Activated CD8-positive, alpha-beta memory T cell treated with anti-CD3 and anti-CD28 coated beads, Interleukin-2, amount 50 U/mL, for 48 hours (primary cell): ENCODE measurements around the gene BDH1.
"Not testable (repeated sequence)": the region's sequence is repeated elsewhere in the genome, so short reads cannot be mapped to it uniquely, and the experiment has no call there.

Source experiments
- DNase-seq: peaks from one replicate; pipeline ENCODE4 v3.0.0-alpha.2; 2020

The BDH1 gene

GRCh38 chr3:197520311-197521276 lies 35.2 kb downstream of the BDH1 start:
- DNase-seq: no peak

GRCh38 chr3:197519801-197520211 lies 36.0 kb downstream of the BDH1 start:
- no peak for DNase-seq

- DNase-seq: no peak
Measured at GRCh38 chr3:197518881-197519421, 36.8 kb downstream of the BDH1 start.

- not testable (repeated sequence) for DNase-seq
Measured at GRCh38 chr3:197517922-197518683, 37.7 kb downstream of the BDH1 start.

- not testable (repeated sequence) for DNase-seq
Measured at GRCh38 chr3:197516890-197517606, 38.7 kb downstream of the BDH1 start.

- no peak for DNase-seq
Measured at GRCh38 chr3:197516517-197516889, 39.3 kb downstream of the BDH1 start.

- no peak for DNase-seq
Measured at GRCh38 chr3:197514786-197515355, 40.9 kb downstream of the BDH1 start.

- no peak for DNase-seq
Measured at GRCh38 chr3:197513953-197514785, 41.6 kb downstream of the BDH1 start.

GRCh38 chr3:197512691-197513571 lies 42.8 kb downstream of the BDH1 start:
- no peak for DNase-seq

GRCh38 chr3:197511853-197512635 lies 43.7 kb downstream of the BDH1 start:
- no peak for DNase-seq

GRCh38 chr3:197511130-197511529 lies 44.6 kb downstream of the BDH1 start:
- no peak for DNase-seq

- no peak for DNase-seq
Measured at GRCh38 chr3:197510642-197511018, 45.1 kb downstream of the BDH1 start.

GRCh38 chr3:197508924-197509775 lies 46.6 kb downstream of the BDH1 start:
- no peak for DNase-seq

- no peak for DNase-seq
Measured at GRCh38 chr3:197508461-197508860, 47.3 kb downstream of the BDH1 start.

GRCh38 chr3:197508051-197508451 lies 47.7 kb downstream of the BDH1 start:
- no peak for DNase-seq

- DNase-seq: no peak
Measured at GRCh38 chr3:197507541-197507940, 48.2 kb downstream of the BDH1 start.

GRCh38 chr3:197507081-197507480 lies 48.7 kb downstream of the BDH1 start:
- DNase-seq: no peak

GRCh38 chr3:197505796-197506548 lies 49.8 kb downstream of the BDH1 start:
- no peak for DNase-seq
